OCI-LY7 (cell line): Measurements from ENCODE around the gene NEURL3. TPM values are rescaled to one million over a fixed set of nuclear protein-coding genes. Genes with fewer than 3 reads are reported as not detected.

Source experiments
- BruUV-seq: library from RNA; stranded (reverse); fragments of 400-500 nt; replicated peaks from 2 replicates; lab custom pipeline; 2021; lab: Mats Ljungman, UMichigan
- CTCF ChIA-PET: fragments of 300-600 bp; sonication (Branson Sonifier 250); formaldehyde crosslinking; loops from one replicate; lab custom pipeline; 2022; ENCODE audit warnings: antibody characterized with exemption; ENCODE audit not compliant: unreplicated experiment; lab: Charles Lee
- POLR2A ChIA-PET: fragments of 300-600 bp; sonication (Branson Sonifier 250); formaldehyde crosslinking; loops from one replicate; lab custom pipeline; 2022; ENCODE audit warnings: antibody characterized with exemption; lab: Charles Lee
- DNase-seq: peaks from one replicate; pipeline ENCODE4 v3.0.0-alpha.2; 2015; ENCODE audit warnings: low spot score
- H2AFZ ChIP-seq: fragments of 200-600 bp; sonication (generic), shearing (Covaris generic); 2 replicates; pipeline ENCODE4 v1.6.1; 2014; ENCODE audit warnings: mild to moderate bottlenecking, antibody characterized with exemption, low read length, moderate library complexity
- H3K27ac ChIP-seq: fragments of 200-600 bp; sonication (generic); 2 replicates; pipeline ENCODE4 v1.5.1; 2014; ENCODE audit warnings: mixed run types, low read depth, mild to moderate bottlenecking, moderate library complexity, low read length, inconsistent platforms; ENCODE audit not compliant: poor library complexity, severe bottlenecking
- H3K36me3 ChIP-seq: fragments of 200-600 bp; sonication (generic); 2 replicates; pipeline ENCODE4 v1.6.1; 2014; ENCODE audit warnings: mild to moderate bottlenecking, antibody characterized with exemption, low read length, moderate library complexity, mixed read lengths; ENCODE audit not compliant: insufficient read depth
- H3K4me1 ChIP-seq: fragments of 200-600 bp; sonication (generic); 2 replicates; pipeline ENCODE4 v1.5.1; 2014; ENCODE audit warnings: mild to moderate bottlenecking, low read length; ENCODE audit not compliant: insufficient read depth, poor library complexity, severe bottlenecking
- H3K4me2 ChIP-seq: fragments of 200-600 bp; sonication (generic); 2 replicates; pipeline ENCODE4 v1.6.1; 2014; ENCODE audit warnings: mild to moderate bottlenecking, low read length
- H3K4me3 ChIP-seq: fragments of 200-600 bp; sonication (generic); 2 replicates; pipeline ENCODE4 v1.5.1; 2014; ENCODE audit warnings: mild to moderate bottlenecking, low read depth, low read length; ENCODE audit not compliant: poor library complexity, severe bottlenecking
- H3K79me2 ChIP-seq: fragments of 200-600 bp; sonication (generic); 2 replicates; pipeline ENCODE4 v1.6.1; 2016; ENCODE audit warnings: low read depth, mild to moderate bottlenecking, low read length, moderate library complexity, mixed read lengths; ENCODE audit not compliant: insufficient read depth
- H3K9me2 ChIP-seq: fragments of 200-600 bp; sonication (generic); 2 replicates; pipeline ENCODE4 v1.6.1; 2016; ENCODE audit warnings: mild to moderate bottlenecking, low read length, mixed read lengths; ENCODE audit not compliant: insufficient read depth
- H3K9me3 ChIP-seq: fragments of 200-600 bp; sonication (generic); 2 replicates; pipeline ENCODE4 v1.6.1; 2014; ENCODE audit warnings: mild to moderate bottlenecking, mixed run types, low read length, mixed read lengths
- H4K20me1 ChIP-seq: fragments of 200-600 bp; sonication (generic); 2 replicates; pipeline ENCODE4 v1.6.1; 2014; ENCODE audit warnings: mild to moderate bottlenecking, antibody characterized with exemption, low read length, moderate library complexity, mixed read lengths; ENCODE audit not compliant: insufficient read depth
- EZH2phosphoT487 ChIP-seq: fragments of 200-600 bp; sonication (generic); IDR thresholded peaks from 2 replicates; pipeline ENCODE4 v1.6.1; 2018; ENCODE audit warnings: low read depth, borderline replicate concordance, mild to moderate bottlenecking, mixed run types, antibody characterized with exemption, low read length, moderate library complexity, mixed read lengths
- intact Hi-C: fragments of 100-400 bp; cut with micrococcal nuclease; formaldehyde crosslinking; loops from one replicate; pipeline ENCODE4 v1.10.0; 2022; ENCODE audit not compliant: unreplicated experiment
- total RNA-seq, 2 experiments: library from RNA; depleted of rRNA in 1 of 2; stranded (reverse); fragments of >200 nt in 1 of 2; shearing (Covaris generic) in 1 of 2; gene quantifications; 2 replicates each; pipeline ENCODE4 v1.2.3, GENCODE V29; 2014 to 2022
- TF ChIP-seq, protein P1 (sequence below): fragments of 200-600 bp; sonication (generic); conservative IDR thresholded peaks from 2 replicates; pipeline ENCODE4 v1.5.1; 2014; ENCODE audit warnings: mild to moderate bottlenecking, antibody characterized with exemption, low read length, moderate library complexity, mixed read lengths

NEURL3 gene
- total RNA-seq, 2 experiments from 2014 or later: not detected

DNA sequence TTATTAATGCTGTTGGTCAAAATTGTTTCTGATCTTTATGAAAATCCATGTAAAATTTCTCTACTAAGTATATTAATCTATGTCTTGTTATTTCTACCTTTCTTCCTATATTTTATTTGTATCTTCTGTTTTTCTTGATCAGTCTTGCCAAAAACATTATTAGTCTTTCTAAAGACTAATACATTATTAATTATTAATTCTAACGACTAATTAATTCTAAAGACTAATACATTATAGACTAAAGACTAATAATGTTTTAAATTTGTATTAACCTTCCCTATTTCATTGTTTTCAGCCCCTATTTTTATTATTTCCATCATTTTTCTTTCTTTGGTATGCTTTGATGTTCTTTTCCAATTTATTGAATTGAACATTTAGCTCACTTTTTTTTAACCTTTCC lies 27.7 kb downstream of the NEURL3 start:
- no peaks in the 10 kb centered on the region for H3K4me1 ChIP-seq
- H2AFZ ChIP-seq: no peak overlapping the region
- no peak overlapping the region for H3K4me3 ChIP-seq
- POLR2A ChIA-PET: no interaction called here
- peaks cover 4% of the 10 kb centered on the region; the same call in 1 of the 2 replicates for H3K9me3 ChIP-seq
- no peak overlapping the region for H3K4me2 ChIP-seq
- H3K9me2 ChIP-seq: no peaks in the 10 kb centered on the region
- intact Hi-C loops: no loop called here
- no peak overlapping the region for H3K27ac ChIP-seq
- TF ChIP-seq, protein P1, sequence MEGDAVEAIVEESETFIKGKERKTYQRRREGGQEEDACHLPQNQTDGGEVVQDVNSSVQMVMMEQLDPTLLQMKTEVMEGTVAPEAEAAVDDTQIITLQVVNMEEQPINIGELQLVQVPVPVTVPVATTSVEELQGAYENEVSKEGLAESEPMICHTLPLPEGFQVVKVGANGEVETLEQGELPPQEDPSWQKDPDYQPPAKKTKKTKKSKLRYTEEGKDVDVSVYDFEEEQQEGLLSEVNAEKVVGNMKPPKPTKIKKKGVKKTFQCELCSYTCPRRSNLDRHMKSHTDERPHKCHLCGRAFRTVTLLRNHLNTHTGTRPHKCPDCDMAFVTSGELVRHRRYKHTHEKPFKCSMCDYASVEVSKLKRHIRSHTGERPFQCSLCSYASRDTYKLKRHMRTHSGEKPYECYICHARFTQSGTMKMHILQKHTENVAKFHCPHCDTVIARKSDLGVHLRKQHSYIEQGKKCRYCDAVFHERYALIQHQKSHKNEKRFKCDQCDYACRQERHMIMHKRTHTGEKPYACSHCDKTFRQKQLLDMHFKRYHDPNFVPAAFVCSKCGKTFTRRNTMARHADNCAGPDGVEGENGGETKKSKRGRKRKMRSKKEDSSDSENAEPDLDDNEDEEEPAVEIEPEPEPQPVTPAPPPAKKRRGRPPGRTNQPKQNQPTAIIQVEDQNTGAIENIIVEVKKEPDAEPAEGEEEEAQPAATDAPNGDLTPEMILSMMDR: no peak
- no peak for TF ChIP-seq EZH2phosphoT487
- CTCF ChIA-PET: no interaction called here
- no peaks in the 10 kb centered on the region for H3K79me2 ChIP-seq
- H3K36me3 ChIP-seq: no peaks in the 10 kb centered on the region
- no peaks in the 10 kb centered on the region for H4K20me1 ChIP-seq
- BruUV-seq: no TSS peak
- DNase-seq: no peak

DNA sequence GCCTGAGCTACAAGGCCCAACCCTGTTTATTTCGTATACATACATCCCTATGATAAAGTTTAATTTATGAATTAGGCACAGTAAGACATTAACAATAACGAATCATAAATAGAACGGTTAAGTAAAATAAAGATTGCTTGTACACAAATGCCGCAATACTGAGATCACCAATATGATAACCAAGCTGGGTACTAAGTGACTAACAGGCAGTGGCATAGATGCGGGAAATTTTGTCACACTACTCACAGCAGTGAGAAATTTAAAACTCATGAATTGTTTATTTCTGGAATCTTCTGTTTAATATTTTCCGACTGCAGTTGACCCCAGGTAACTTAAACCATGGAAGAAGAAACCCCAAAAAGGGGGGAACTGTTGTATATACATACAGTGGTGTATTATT lies 33.4 kb downstream of the NEURL3 start:
- Histone ChIP-seq H3K79me2 (no peaks in the 10 kb centered on the region), H3K9me2 (no peaks in the 10 kb centered on the region), H3K36me3 (no peaks in the 10 kb centered on the region), H2AFZ (no peak overlapping the region), H3K4me2 (no peak overlapping the region), H3K4me3 (no peak overlapping the region), H3K4me1 (no peaks in the 10 kb centered on the region), H3K27ac (no peak overlapping the region), H4K20me1 (no peaks in the 10 kb centered on the region), H3K9me3 (no peaks in the 10 kb centered on the region)
- BruUV-seq: no TSS peak
- no peak for DNase-seq
- TF ChIP-seq, protein P1: no peak
- TF ChIP-seq EZH2phosphoT487: no peak
- ChIA-PET POLR2A (no interaction called here), CTCF (no interaction called here)
- intact Hi-C loops: no loop called here

DNA sequence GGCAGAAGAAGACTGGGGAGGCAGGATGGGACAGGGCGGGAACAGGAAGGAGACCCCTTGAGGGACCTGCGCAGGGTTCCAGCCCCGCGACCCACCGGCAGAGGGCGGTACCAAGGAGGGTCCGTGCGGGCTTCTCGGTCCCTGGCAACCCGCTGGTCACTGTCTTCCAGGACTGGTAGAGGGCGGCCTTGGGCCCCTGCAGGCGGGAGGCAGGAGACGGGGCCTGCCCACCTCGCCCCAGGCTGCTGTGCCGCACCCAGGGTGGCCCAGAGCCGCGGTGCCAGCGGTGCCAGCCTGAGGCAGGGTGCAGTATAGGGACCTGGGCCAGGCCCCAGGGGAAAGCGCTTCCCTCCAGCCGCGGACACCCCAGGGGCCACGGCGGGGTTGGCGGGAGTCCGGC lies 34.5 kb downstream of the NEURL3 start:
- H3K4me1 ChIP-seq: no peaks in the 10 kb centered on the region
- no peaks in the 10 kb centered on the region for H3K36me3 ChIP-seq
- no peak overlapping the region for H2AFZ ChIP-seq
- no peak for DNase-seq
- H3K4me2 ChIP-seq: no peak overlapping the region
- ChIA-PET POLR2A (no interaction called here), CTCF (no interaction called here)
- TF ChIP-seq, protein P1: peak; percentile 44; the same call in 1 of the 2 replicates
- no peak for TF ChIP-seq EZH2phosphoT487
- H3K9me3 ChIP-seq: no peaks in the 10 kb centered on the region
- H3K9me2 ChIP-seq: no peaks in the 10 kb centered on the region
- no peak overlapping the region for H3K27ac ChIP-seq
- no TSS peak for BruUV-seq
- H4K20me1 ChIP-seq: no peaks in the 10 kb centered on the region
- intact Hi-C loops: no loop called here
- no peak overlapping the region for H3K4me3 ChIP-seq
- H3K79me2 ChIP-seq: no peaks in the 10 kb centered on the region
